Breast epithelium (tissue), 4 donors: ENCODE measurements around the gene BOK. TPM values are rescaled to one million over a fixed set of nuclear protein-coding genes. Genes with fewer than 3 reads are reported as not detected.
"Not testable (repeated sequence)": the region's sequence is repeated elsewhere in the genome, so short reads cannot be mapped to it uniquely, and the experiment has no call there.

Experiments
- DNase-seq, 2 donors: peaks; one replicate each; pipeline ENCODE4 v3.0.0-alpha.2; 2019; ENCODE audit warnings: low spot score in 2 of 2
- H3K27ac ChIP-seq, 2 donors: fragments of 200-600 bp; sonication (generic) in 1 of 2; one replicate each; pipeline ENCODE4 v1.5.1; 2016 to 2019; ENCODE audit warnings: mild to moderate bottlenecking in 1 of 2
- H3K27me3 ChIP-seq, 2 donors: fragments of 200-600 bp; sonication (generic) in 1 of 2; one replicate each; pipeline versions ENCODE4 v1.5.1 to v1.6.0; 2017 to 2019; ENCODE audit warnings: control low read depth in 1 of 2, mild to moderate bottlenecking in 1 of 2
- H3K36me3 ChIP-seq: fragments of 200-600 bp; one replicate; pipeline ENCODE4 v1.5.1; 2019
- H3K4me1 ChIP-seq, 2 donors: fragments of 200-600 bp; sonication (generic); one replicate each; pipeline ENCODE4 v1.5.1; 2016 to 2019; ENCODE audit warnings: control low read depth in 1 of 2
- H3K4me3 ChIP-seq, 3 donors: fragments of 200-600 bp; sonication (generic); 1 replicate in 2 of 3; 2 replicates in 1 of 3; pipeline ENCODE4 v1.5.1; 2016 to 2019; ENCODE audit warnings: mild to moderate bottlenecking in 3 of 3, moderate library complexity in 2 of 3
- H3K9me3 ChIP-seq, 2 donors: fragments of 200-600 bp; sonication (generic) in 1 of 2; one replicate each; pipeline ENCODE4 v1.5.1; 2016 to 2019; ENCODE audit warnings: control low read depth in 1 of 2
- CTCF ChIP-seq, 3 donors: fragments of 450-650 bp; IDR thresholded peaks; one replicate each; pipeline ENCODE4 v1.5.1; 2016 to 2017; ENCODE audit warnings: antibody characterized with exemption in 3 of 3, mild to moderate bottlenecking in 3 of 3, moderate library complexity in 3 of 3
- POLR2A ChIP-seq: fragments of 450-650 bp; IDR thresholded peaks from one replicate; pipeline ENCODE4 v1.6.1; 2016; ENCODE audit warnings: antibody characterized with exemption, mild to moderate bottlenecking, moderate library complexity
- POLR2AphosphoS5 ChIP-seq, 3 donors: sonication (generic); formaldehyde crosslinking; IDR thresholded peaks; one replicate each; pipeline ENCODE4 v1.6.1; 2017; ENCODE audit warnings: antibody characterized with exemption in 3 of 3
- intact Hi-C: fragments of 100-400 bp; cut with DNase I; formaldehyde crosslinking; loops from one replicate; pipeline ENCODE4 v1.15.1; 2023; ENCODE audit warnings: low total_unique reads
- total RNA-seq, 3 donors: library from RNA; depleted of rRNA; stranded (reverse); fragments of >200 nt; gene quantifications; one replicate each; pipeline ENCODE4 v1.1.0, GENCODE V29; 2016

BOK gene
- total RNA-seq, 3 donors from 2014 or later: 32.2 to 77.6 (median 40.3) TPM

GRCh38 chr2:241566468-241566867, 7.9 kb downstream of the BOK start:
- TF ChIP-seq POLR2AphosphoS5 (IDR thresholded peaks at IDR 0.05) (no peak), POLR2A (no peak), CTCF (IDR thresholded peaks at IDR 0.05) (no peak)
- DNase-seq: no peak
- H3K36me3 ChIP-seq: no peaks in the 10 kb centered on the region
- H3K9me3 ChIP-seq: no peaks in the 10 kb centered on the region
- no peak overlapping the region for H3K27ac ChIP-seq
- intact Hi-C loops: no loop called here
- peaks cover 0 to 8% of the 10 kb centered on the region in 2 donors for H3K4me1 ChIP-seq
- H3K27me3 ChIP-seq: no peaks in the 10 kb centered on the region
- H3K4me3 ChIP-seq: no peak overlapping the region

- H3K27ac ChIP-seq, intact Hi-C loops, H3K4me1 ChIP-seq, H3K27me3 ChIP-seq, H3K4me3 ChIP-seq, H3K9me3 ChIP-seq, H3K36me3 ChIP-seq, DNase-seq: not testable (repeated sequence)
These were observed 8.7 kb downstream of the BOK start for GRCh38 chr2:241567266-241567665.

- no peak overlapping the region for H3K27ac ChIP-seq
- H3K9me3 ChIP-seq: no peaks in the 10 kb centered on the region
- no peaks in the 10 kb centered on the region for H3K36me3 ChIP-seq
- H3K27me3 ChIP-seq: no peaks in the 10 kb centered on the region
- no peak overlapping the region for H3K4me3 ChIP-seq
- intact Hi-C loops: no loop called here
- H3K4me1 ChIP-seq: no peaks in the 10 kb centered on the region
- no peak for TF ChIP-seq CTCF (IDR thresholded peaks at IDR 0.05)
- no peak for TF ChIP-seq POLR2AphosphoS5 (IDR thresholded peaks at IDR 0.05)
- no peak for TF ChIP-seq POLR2A
- DNase-seq: no peak
These were observed 9.2 kb downstream of the BOK start for GRCh38 chr2:241567776-241568175.

GRCh38 chr2:241568726-241569125, 10.2 kb downstream of the BOK start:
- H3K36me3 ChIP-seq: no peaks in the 10 kb centered on the region
- no peak overlapping the region for H3K27ac ChIP-seq
- H3K9me3 ChIP-seq: no peaks in the 10 kb centered on the region
- H3K4me3 ChIP-seq: no peak overlapping the region
- no peak for TF ChIP-seq CTCF (IDR thresholded peaks at IDR 0.05)
- no peak for TF ChIP-seq POLR2AphosphoS5 (IDR thresholded peaks at IDR 0.05)
- TF ChIP-seq POLR2A: no peak
- intact Hi-C loops: no loop called here
- no peaks in the 10 kb centered on the region for H3K27me3 ChIP-seq
- H3K4me1 ChIP-seq: no peaks in the 10 kb centered on the region
- no peak for DNase-seq

- Histone ChIP-seq H3K36me3 (no peaks in the 10 kb centered on the region), H3K4me1 (no peaks in the 10 kb centered on the region), H3K9me3 (no peaks in the 10 kb centered on the region), H3K27me3 (no peaks in the 10 kb centered on the region), H3K4me3 (no peak overlapping the region), H3K27ac (no peak overlapping the region)
- DNase-seq: no peak
- TF ChIP-seq POLR2A: no peak
- TF ChIP-seq POLR2AphosphoS5 (IDR thresholded peaks at IDR 0.05): no peak
- TF ChIP-seq CTCF (IDR thresholded peaks at IDR 0.05): no peak
- intact Hi-C loops: no loop called here
These were observed 11.3 kb downstream of the BOK start for GRCh38 chr2:241569831-241570281.
